Vagina (tissue), 2 donors: ENCODE measurements around the gene RASSF8. TPM values are rescaled to one million over a fixed set of nuclear protein-coding genes. Genes with fewer than 3 reads are reported as not detected.

Source experiments
- DNase-seq, 2 donors: peaks; one replicate each; pipeline ENCODE4 v3.0.0-alpha.2; 2017; ENCODE audit errors: extremely low spot score in 2 of 2
- H3K27ac ChIP-seq: fragments of 200-600 bp; sonication (generic); one replicate; pipeline ENCODE4 v1.5.1; 2019
- H3K27me3 ChIP-seq: fragments of 200-600 bp; sonication (generic); one replicate; pipeline ENCODE4 v1.5.1; 2019
- H3K36me3 ChIP-seq, 2 donors: fragments of 200-600 bp; sonication (generic); one replicate each; pipeline ENCODE4 v1.5.1; 2017 to 2019
- H3K4me1 ChIP-seq: fragments of 200-600 bp; sonication (generic); one replicate; pipeline ENCODE4 v1.5.1; 2019
- H3K4me3 ChIP-seq, 2 donors: fragments of 200-600 bp; sonication (generic); 1 replicate in 1 of 2; 2 replicates in 1 of 2; pipeline ENCODE4 v1.5.1; 2016 to 2019
- H3K9me3 ChIP-seq: fragments of 200-600 bp; sonication (generic); one replicate; pipeline ENCODE4 v1.5.1; 2019
- CTCF ChIP-seq, 3 experiments: fragments of 450-650 bp in 2 of 3; fragments of 200-600 bp in 1 of 3; sonication (generic) in 1 of 3; IDR thresholded peaks; one replicate each; pipeline ENCODE4 v1.5.1; 2017 to 2019; ENCODE audit warnings: antibody characterized with exemption in 3 of 3, mild to moderate bottlenecking in 2 of 3, moderate library complexity in 2 of 3
- POLR2A ChIP-seq, 2 donors: fragments of 450-650 bp; IDR thresholded peaks; one replicate each; pipeline ENCODE4 v1.6.1; 2017; ENCODE audit warnings: antibody characterized with exemption in 2 of 2, mild to moderate bottlenecking in 2 of 2, moderate library complexity in 2 of 2
- POLR2AphosphoS5 ChIP-seq, 2 donors: sonication (generic); formaldehyde crosslinking; IDR thresholded peaks; one replicate each; pipeline ENCODE4 v1.9.0; 2017; ENCODE audit warnings: antibody characterized with exemption in 2 of 2, mild to moderate bottlenecking in 2 of 2, low read depth in 1 of 2; ENCODE audit not compliant: insufficient read depth in 1 of 2
- intact Hi-C: fragments of 100-400 bp; cut with DNase I; formaldehyde crosslinking; loops from one replicate; pipeline ENCODE4 v1.15.1; 2023
- total RNA-seq: library from RNA; depleted of rRNA; stranded (reverse); fragments of >200 nt; gene quantifications from one replicate; pipeline ENCODE4 v1.2.3, GENCODE V29; 2016

Gene RASSF8
- total RNA-seq, 1 donor from 2014 or later = 68.5 TPM

GRCh38 chr12:25981597-25981996 is 23.1 kb downstream of the RASSF8 start:
- Histone ChIP-seq H3K9me3 (no peaks in the 10 kb centered on the region), H3K36me3 (no peaks in the 10 kb centered on the region), H3K4me3 (no peak overlapping the region), H3K27ac (no peak overlapping the region), H3K4me1 (peaks cover 50% of the 10 kb centered on the region), H3K27me3 (no peaks in the 10 kb centered on the region)
- intact Hi-C loops = no loop called here
- no peak for TF ChIP-seq CTCF (IDR thresholded peaks at IDR 0.05)
- TF ChIP-seq POLR2A (IDR thresholded peaks at IDR 0.05) = no peak
- TF ChIP-seq POLR2AphosphoS5 (IDR thresholded peaks at IDR 0.05; ENCODE audit: insufficient read depth in 1 of 2, low read depth in 1 of 2) = no peak
- no peak for DNase-seq

GRCh38 chr12:25982416-25982815 is 23.9 kb downstream of the RASSF8 start:
- intact Hi-C loops = no loop called here
- H3K27ac ChIP-seq = no peak overlapping the region
- no peaks in the 10 kb centered on the region for H3K27me3 ChIP-seq
- no peak for TF ChIP-seq POLR2AphosphoS5 (IDR thresholded peaks at IDR 0.05; ENCODE audit: insufficient read depth in 1 of 2, low read depth in 1 of 2)
- no peak for TF ChIP-seq CTCF (IDR thresholded peaks at IDR 0.05)
- TF ChIP-seq POLR2A (IDR thresholded peaks at IDR 0.05) = no peak
- H3K9me3 ChIP-seq = no peaks in the 10 kb centered on the region
- no peaks in the 10 kb centered on the region for H3K36me3 ChIP-seq
- H3K4me3 ChIP-seq = no peak overlapping the region
- H3K4me1 ChIP-seq = peaks cover 42% of the 10 kb centered on the region
- no peak for DNase-seq

- intact Hi-C loops = no loop called here
- TF ChIP-seq POLR2A (IDR thresholded peaks at IDR 0.05) (no peak), CTCF (IDR thresholded peaks at IDR 0.05) (no peak), POLR2AphosphoS5 (IDR thresholded peaks at IDR 0.05; ENCODE audit: insufficient read depth in 1 of 2, low read depth in 1 of 2) (no peak)
- DNase-seq = no peak
- no peak overlapping the region for H3K27ac ChIP-seq
- no peak overlapping the region for H3K4me3 ChIP-seq
- H3K27me3 ChIP-seq = no peaks in the 10 kb centered on the region
- no peaks in the 10 kb centered on the region for H3K36me3 ChIP-seq
- H3K4me1 ChIP-seq = peaks cover 37% of the 10 kb centered on the region
- no peaks in the 10 kb centered on the region for H3K9me3 ChIP-seq
These were observed 25.1 kb downstream of the RASSF8 start for GRCh38 chr12:25983625-25984024.

GRCh38 chr12:25984759-25985158 is 26.3 kb downstream of the RASSF8 start:
- no peak overlapping the region for H3K4me3 ChIP-seq
- H3K36me3 ChIP-seq = no peaks in the 10 kb centered on the region
- no peak overlapping the region for H3K27ac ChIP-seq
- H3K4me1 ChIP-seq = peaks cover 43% of the 10 kb centered on the region
- H3K27me3 ChIP-seq = no peaks in the 10 kb centered on the region
- intact Hi-C loops = no loop called here
- no peak for DNase-seq
- TF ChIP-seq CTCF (IDR thresholded peaks at IDR 0.05) (no peak), POLR2AphosphoS5 (IDR thresholded peaks at IDR 0.05; ENCODE audit: insufficient read depth in 1 of 2, low read depth in 1 of 2) (no peak), POLR2A (IDR thresholded peaks at IDR 0.05) (no peak)
- no peaks in the 10 kb centered on the region for H3K9me3 ChIP-seq

- Histone ChIP-seq H3K27me3 (no peaks in the 10 kb centered on the region), H3K27ac (no peak overlapping the region), H3K4me3 (no peak overlapping the region), H3K36me3 (no peaks in the 10 kb centered on the region), H3K4me1 (peaks cover 43% of the 10 kb centered on the region), H3K9me3 (no peaks in the 10 kb centered on the region)
- no peak for DNase-seq
- intact Hi-C loops = no loop called here
- TF ChIP-seq CTCF (IDR thresholded peaks at IDR 0.05) (no peak), POLR2AphosphoS5 (IDR thresholded peaks at IDR 0.05; ENCODE audit: insufficient read depth in 1 of 2, low read depth in 1 of 2) (no peak), POLR2A (IDR thresholded peaks at IDR 0.05) (no peak)
These were observed 27.1 kb downstream of the RASSF8 start for GRCh38 chr12:25985316-25986175.
